GM23338 (cell line): ENCODE results near the gene C2CD3. TPM values are rescaled to one million over a fixed set of nuclear protein-coding genes. Genes with fewer than 3 reads are reported as not detected.

Experiments
- ATAC-seq: fragments of 200-7000 bp; cut with Tn5 transposase; 3 replicates; pipeline ENCODE4 v1.9.1; 2020
- DNase-seq: peaks from one replicate; pipeline ENCODE4 v3.0.0-alpha.2; 2015; ENCODE audit warnings: low spot score
- H2AFZ ChIP-seq: fragments of 200-600 bp; sonication (generic); 2 replicates; pipeline ENCODE4 v1.8.0; 2016; ENCODE audit warnings: antibody characterized with exemption, mild to moderate bottlenecking, moderate library complexity
- H3F3A ChIP-seq: fragments of 200-600 bp; sonication (generic); replicated peaks from 2 replicates; pipeline ENCODE4 v1.8.0; 2017; ENCODE audit warnings: antibody characterized with exemption, mixed run types, low read depth
- H3K27ac ChIP-seq: fragments of 200-600 bp; sonication (generic); 2 replicates; pipeline ENCODE4 v1.6.1; 2016; ENCODE audit warnings: low read depth
- H3K27me3 ChIP-seq: fragments of 200-600 bp; sonication (generic); 2 replicates; pipeline ENCODE4 v1.8.0; 2016; ENCODE audit warnings: mild to moderate bottlenecking, mixed run types, moderate library complexity; ENCODE audit not compliant: insufficient read depth
- H3K36me3 ChIP-seq: fragments of 200-600 bp; sonication (generic); 2 replicates; pipeline ENCODE4 v1.8.0; 2016; ENCODE audit warnings: mild to moderate bottlenecking; ENCODE audit not compliant: insufficient read depth
- H3K4me1 ChIP-seq: fragments of 200-600 bp; sonication (generic); 2 replicates; pipeline ENCODE4 v1.8.0; 2016; ENCODE audit warnings: mild to moderate bottlenecking, moderate library complexity; ENCODE audit not compliant: insufficient read depth
- H3K4me2 ChIP-seq: fragments of 200-600 bp; sonication (generic); 2 replicates; pipeline ENCODE4 v1.7.1; 2017; ENCODE audit warnings: mixed run types
- H3K4me3 ChIP-seq: fragments of 200-600 bp; sonication (generic); 2 replicates; pipeline ENCODE4 v1.6.1; 2016; ENCODE audit warnings: mixed run types
- H3K79me2 ChIP-seq: fragments of 200-600 bp; sonication (generic); replicated peaks from 2 replicates; pipeline ENCODE4 v1.8.0; 2017; ENCODE audit warnings: mild to moderate bottlenecking; ENCODE audit not compliant: insufficient read depth
- H3K9me2 ChIP-seq: fragments of 200-600 bp; sonication (generic); 2 replicates; pipeline ENCODE4 v1.8.0; 2017; ENCODE audit not compliant: insufficient read depth
- H4K20me1 ChIP-seq: fragments of 200-600 bp; sonication (generic); replicated peaks from 2 replicates; pipeline ENCODE4 v1.8.0; 2017; ENCODE audit warnings: mild to moderate bottlenecking; ENCODE audit not compliant: insufficient read depth
- H3K27ac Mint-ChIP-seq: 2 replicates; pipeline ENCODE4 v1.8.0; 2020; ENCODE audit warnings: inconsistent platforms, mild to moderate bottlenecking, moderate library complexity, mixed read lengths
- H3K27me3 Mint-ChIP-seq: 3 replicates; pipeline ENCODE4 v1.8.0; 2022; ENCODE audit warnings: low read depth, mild to moderate bottlenecking, moderate library complexity, mixed read lengths, inconsistent platforms; ENCODE audit not compliant: insufficient read depth, poor library complexity
- H3K36me3 Mint-ChIP-seq: 3 replicates; pipeline ENCODE4 v1.8.0; 2021; ENCODE audit warnings: low read depth, mild to moderate bottlenecking, inconsistent platforms, moderate library complexity, mixed read lengths
- H3K4me1 Mint-ChIP-seq: 3 replicates; pipeline ENCODE4 v1.8.0; 2020; ENCODE audit warnings: mild to moderate bottlenecking, inconsistent platforms, mixed read lengths
- H3K4me3 Mint-ChIP-seq: 3 replicates; pipeline ENCODE4 v1.8.0; 2021; ENCODE audit warnings: moderate library complexity, mild to moderate bottlenecking, inconsistent platforms, mixed read lengths
- H3K9me3 Mint-ChIP-seq: 3 replicates; pipeline ENCODE4 v1.8.0; 2020; ENCODE audit warnings: moderate library complexity, mild to moderate bottlenecking, inconsistent platforms, mixed read lengths
- CTCF ChIP-seq, 2 experiments: fragments of 200-600 bp in 1 of 2; sonication (generic) in 1 of 2; conservative IDR thresholded peaks; 2 replicates each; pipeline versions ENCODE4 v1.5.1 to v1.6.1; 2016 to 2017; ENCODE audit warnings: antibody characterized with exemption in 2 of 2, low read depth in 2 of 2, mild to moderate bottlenecking in 2 of 2, moderate library complexity in 1 of 2
- JUNB ChIP-seq: IDR thresholded peaks from one replicate; pipeline ENCODE4 v1.6.1; 2016; ENCODE audit warnings: antibody characterized with exemption; ENCODE audit not compliant: unreplicated experiment
- NANOG ChIP-seq: IDR thresholded peaks from 2 replicates; pipeline ENCODE4 v1.6.1; 2016; ENCODE audit warnings: antibody characterized with exemption, borderline replicate concordance
- POLR2AphosphoS5 ChIP-seq: IDR thresholded peaks from 2 replicates; pipeline ENCODE4 v1.6.1; 2016; ENCODE audit warnings: antibody characterized with exemption, low read depth
- REST ChIP-seq: IDR thresholded peaks from one replicate; pipeline ENCODE4 v1.6.1; 2018; ENCODE audit warnings: antibody characterized with exemption; ENCODE audit not compliant: unreplicated experiment
- ZNF114 ChIP-seq: fragments of 250-450 bp; sonication (Bioruptor Pico); IDR thresholded peaks from 2 replicates; pipeline ENCODE4 v1.5.0; 2020; ENCODE audit warnings: mild to moderate bottlenecking, moderate library complexity
- ZNF331 ChIP-seq: fragments of 250-450 bp; sonication (Bioruptor Pico); IDR thresholded peaks from 2 replicates; pipeline ENCODE4 v1.5.0; 2020; ENCODE audit warnings: low read depth, mild to moderate bottlenecking, moderate library complexity
- ZNF462 ChIP-seq: fragments of 250-450 bp; sonication (Bioruptor Pico); IDR thresholded peaks from 2 replicates; pipeline ENCODE4 v1.5.0; 2020; ENCODE audit warnings: mild to moderate bottlenecking, moderate library complexity
- polyA plus RNA-seq: library from polyadenylated mRNA; unstranded; fragments of >200 nt; fragmentation: Nextera tagmentation; extraction: Ambion mirVana; gene quantifications from 2 replicates; pipeline ENCODE4 v1.2.1, GENCODE V29; 2016
- total RNA-seq: library from RNA; depleted of rRNA; stranded (reverse); fragments of >200 nt; shearing (Covaris generic); gene quantifications from 2 replicates; pipeline ENCODE4 v1.2.3, GENCODE V29; 2014

The C2CD3 gene
- total and polyA plus RNA-seq, 2 experiments from 2014 or later = 15.5 to 29.5 TPM

GRCh38 chr11:74037309-74037708, 133.5 kb downstream of the C2CD3 start (continued):
- TF ChIP-seq ZNF462 (CRISPR knock-in tag) = no peak
- no peak for TF ChIP-seq CTCF (conservative IDR thresholded peaks at IDR 0.05; ENCODE audit: low read depth in 2 of 2)
- no peak for TF ChIP-seq POLR2AphosphoS5
- no peak for TF ChIP-seq ZNF114 (CRISPR knock-in tag)
- no peak for TF ChIP-seq NANOG

GRCh38 chr11:74035264-74035663, 135.5 kb downstream of the C2CD3 start:
- no peak overlapping the region for H3K4me2 ChIP-seq
- Mint-ChIP-seq H3K9me3 (no peaks in the 10 kb centered on the region), H3K27me3 (peaks cover 1% of the 10 kb centered on the region), H3K27ac (no peak overlapping the region), H3K36me3 (no peaks in the 10 kb centered on the region; the same call in 2 of the 3 replicates), H3K4me3 (no peak overlapping the region), H3K4me1 (no peaks in the 10 kb centered on the region)
- no peaks in the 10 kb centered on the region for H3K79me2 ChIP-seq
- no peak for TF ChIP-seq NANOG
- no peak for TF ChIP-seq JUNB
- no peak for TF ChIP-seq REST
- TF ChIP-seq ZNF331 (CRISPR knock-in tag) = no peak
- no peak overlapping the region for H3K4me3 ChIP-seq
- no peak for DNase-seq
- no peak overlapping the region for H3K27ac ChIP-seq
- H3K36me3 ChIP-seq = no peaks in the 10 kb centered on the region
- no peaks in the 10 kb centered on the region for H3K4me1 ChIP-seq
- H3K27me3 ChIP-seq = no peaks in the 10 kb centered on the region
- H2AFZ ChIP-seq = no peak overlapping the region
- 0 out of 2 replicates have a peak, but pooled peaks cover 3% of the 10 kb centered on the region for H4K20me1 ChIP-seq
- ATAC-seq = no peak
- no peaks in the 10 kb centered on the region for H3K9me2 ChIP-seq
- H3F3A ChIP-seq = no peaks in the 10 kb centered on the region
